T-cell (primary cell): ENCODE data around the gene DNAH10. TPM values are rescaled to one million over a fixed set of nuclear protein-coding genes. Genes with fewer than 3 reads are reported as not detected.

Experiments used
- ATAC-seq, 4 experiments: fragments of 200-7000 bp in 3 of 4; fragments of 150-1000 bp in 1 of 4; cut with Tn5 transposase; replicated peaks in 1 of 4; 1 replicate in 3 of 4; 2 replicates in 1 of 4; pipeline ENCODE4 v1.10.0; 2021; ENCODE audit warnings: moderate library complexity in 3 of 4, mild to moderate bottlenecking in 2 of 4, moderate number of reproducible peaks in 1 of 4
- CTCF ChIA-PET, 2 donors: fragments of 300-600 bp; sonication (Branson Sonifier 250); formaldehyde crosslinking; loops; one replicate each; lab custom pipeline; 2022; ENCODE audit warnings: antibody characterized with exemption in 2 of 2; lab: Charles Lee
- POLR2A ChIA-PET, 2 donors: fragments of 300-600 bp; sonication (Branson Sonifier 250); formaldehyde crosslinking; loops; one replicate each; lab custom pipeline; 2022; ENCODE audit warnings: antibody characterized with exemption in 2 of 2; lab: Charles Lee
- DNase-seq, 35 experiments: peaks; one replicate each; pipeline versions ENCODE4 v3.0.0 to v3.0.0-alpha.2; 2013 to 2023
- H3K27ac ChIP-seq: one replicate; pipeline ENCODE4 v1.5.1; 2013; ENCODE audit warnings: low read length
- H3K27me3 ChIP-seq, 2 experiments: replicated peaks in 1 of 2; 1 replicate in 1 of 2; 2 replicates in 1 of 2; pipeline versions ENCODE4 v1.6.1 to v1.7.0; 2013; ENCODE audit warnings: low read length in 1 of 2, mixed read lengths in 1 of 2; ENCODE audit not compliant: control insufficient read depth in 2 of 2, insufficient read depth in 2 of 2; ENCODE audit errors: extremely low read depth in 1 of 2
- H3K36me3 ChIP-seq, 2 donors: 1 replicate in 1 of 2; 2 replicates in 1 of 2; pipeline versions ENCODE4 v1.6.1 to v1.7.0; 2013; ENCODE audit warnings: low read length in 1 of 2; ENCODE audit not compliant: control insufficient read depth in 2 of 2, insufficient read depth in 1 of 2; ENCODE audit errors: extremely low read depth in 1 of 2
- H3K4me1 ChIP-seq, 2 experiments: 1 replicate in 1 of 2; 2 replicates in 1 of 2; pipeline versions ENCODE4 v1.6.1 to v1.7.0; 2013; ENCODE audit warnings: low read length in 2 of 2, mixed read lengths in 1 of 2; ENCODE audit not compliant: insufficient read depth in 2 of 2, control insufficient read depth in 1 of 2; ENCODE audit errors: extremely low read depth in 1 of 2
- H3K4me3 ChIP-seq, 2 donors: 1 replicate in 1 of 2; 2 replicates in 1 of 2; pipeline versions ENCODE4 v1.5.1 to v1.7.0; 2013; ENCODE audit warnings: mild to moderate bottlenecking in 2 of 2, low read length in 1 of 2, moderate library complexity in 1 of 2; ENCODE audit not compliant: control insufficient read depth in 1 of 2; ENCODE audit errors: extremely low read depth in 1 of 2
- H3K9me3 ChIP-seq: 2 replicates; pipeline ENCODE4 v1.7.0; 2013
- H3K27ac Mint-ChIP-seq, 2 donors: one replicate each; pipeline ENCODE4 v1.8.0; 2020 to 2021; ENCODE audit warnings: mild to moderate bottlenecking in 2 of 2, mixed read lengths in 2 of 2
- H3K27me3 Mint-ChIP-seq, 2 donors: one replicate each; pipeline ENCODE4 v1.8.0; 2021 to 2022; ENCODE audit warnings: mixed read lengths in 2 of 2
- H3K36me3 Mint-ChIP-seq: one replicate; pipeline ENCODE4 v1.8.0; 2021; ENCODE audit warnings: mixed read lengths
- H3K4me1 Mint-ChIP-seq, 3 donors: one replicate each; pipeline ENCODE4 v1.8.0; 2020 to 2022; ENCODE audit warnings: mixed read lengths in 3 of 3, mild to moderate bottlenecking in 1 of 3
- H3K4me3 Mint-ChIP-seq, 3 donors: one replicate each; pipeline ENCODE4 v1.8.0; 2020 to 2022; ENCODE audit warnings: mild to moderate bottlenecking in 3 of 3, mixed read lengths in 3 of 3, moderate library complexity in 3 of 3
- H3K9me3 Mint-ChIP-seq, 3 donors: one replicate each; pipeline ENCODE4 v1.8.0; 2020 to 2022; ENCODE audit warnings: mixed read lengths in 3 of 3
- WGBS: methylation state at CpG from one replicate; pipeline ENCODE4 v1.1.5; 2013; ENCODE audit warnings: missing lambda C conversion rate; ENCODE audit not compliant: insufficient coverage; 5-methylcytosine and 5-hydroxymethylcytosine counted together
- total RNA-seq, 35 experiments: library from RNA in 6 of 35; stranded (reverse) in 6 of 35; fragments of 120-200 nt in 1 of 35; gene quantifications; one replicate each; pipeline versions ENCODE4 v1.2.1 to v1.2.4 and lab custom pipeline; 2013 to 2026

DNAH10 gene
- total RNA-seq, 5 donors from 2014 or later (not counting 1 experiment from before 2014, with no cell fraction given): 0.08 to 0.32 (median 0.19) TPM

- H3K36me3 ChIP-seq: peaks cover 0 to 4% of the 10 kb centered on the region in 2 donors
- ChIA-PET POLR2A (no interaction called here), CTCF (no interaction called here)
- Mint-ChIP-seq H3K4me3 (no peak overlapping the region), H3K9me3 (no peaks in the 10 kb centered on the region), H3K4me1 (peaks cover 16 to 37% (median 32%) of the 10 kb centered on the region in 3 donors), H3K36me3 (peaks cover 6% of the 10 kb centered on the region), H3K27ac (no peak overlapping the region), H3K27me3 (no peaks in the 10 kb centered on the region)
- no peaks in the 10 kb centered on the region for H3K9me3 ChIP-seq
- no peak for ATAC-seq
- peaks cover 5 to 6% of the 10 kb centered on the region in 2 experiments for H3K4me1 ChIP-seq
- no peaks in the 10 kb centered on the region for H3K27me3 ChIP-seq
- no peak overlapping the region for H3K4me3 ChIP-seq
- DNase-seq: no peak
- H3K27ac ChIP-seq: no peak overlapping the region
- WGBS: 89% methylated on average over 3 of the region's 8 CpGs
Measured at GRCh38 chr12:123967121-123967586, 205.1 kb downstream of the DNAH10 start.

- no peaks in the 10 kb centered on the region for H3K27me3 Mint-ChIP-seq
- H3K27ac ChIP-seq: peak overlapping the region; percentile 16
- H3K4me1 Mint-ChIP-seq: peaks cover 28 to 47% (median 39%) of the 10 kb centered on the region in 3 donors
- WGBS: 42% methylated on average over 6 of the region's 10 CpGs
- peaks cover 10 to 12% of the 10 kb centered on the region in 2 experiments for H3K4me1 ChIP-seq
- H3K9me3 ChIP-seq: no peaks in the 10 kb centered on the region
- H3K36me3 ChIP-seq: peaks cover 0 to 4% of the 10 kb centered on the region in 2 donors
- peak overlapping the region; percentile 60 to 76 for H3K4me3 ChIP-seq
- H3K36me3 Mint-ChIP-seq: peaks cover 6% of the 10 kb centered on the region
- H3K4me3 Mint-ChIP-seq: peak overlapping the region; percentile 88 to 93 (median 91)
- POLR2A ChIA-PET: interaction anchor here (0.6 to 0.7 kb wide), 2 partner anchors 10 to 170 kb away, joined by 3 read pairs; no protein-coding TSS in a partner anchor
- no peaks in the 10 kb centered on the region for H3K27me3 ChIP-seq
- DNase-seq (no peak), ATAC-seq (no peak)
- no peaks in the 10 kb centered on the region for H3K9me3 Mint-ChIP-seq
- H3K27ac Mint-ChIP-seq: peak overlapping the region; percentile 79 to 95
- CTCF ChIA-PET: interaction anchor here (0.7 to 1.0 kb wide), 3 partner anchors 8 to 66 kb away, joined by 3 to 4 read pairs (median 4); no protein-coding TSS in a partner anchor
Measured at GRCh38 chr12:123971449-123971769, 209.3 kb downstream of the DNAH10 start.

- Mint-ChIP-seq H3K27ac (peak overlapping the region; percentile 79 to 95), H3K27me3 (no peaks in the 10 kb centered on the region), H3K9me3 (no peaks in the 10 kb centered on the region), H3K4me1 (peaks cover 30 to 47% (median 39%) of the 10 kb centered on the region in 3 donors), H3K36me3 (peaks cover 7% of the 10 kb centered on the region), H3K4me3 (peak overlapping the region; percentile 88 to 93 (median 91))
- Histone ChIP-seq H3K36me3 (peaks cover 0 to 4% of the 10 kb centered on the region in 2 donors), H3K27ac (peak overlapping the region; percentile 16), H3K9me3 (no peaks in the 10 kb centered on the region), H3K4me3 (peak overlapping the region; percentile 60 to 76), H3K4me1 (peaks cover 10 to 12% of the 10 kb centered on the region in 2 experiments), H3K27me3 (no peaks in the 10 kb centered on the region)
- under 1% methylated on average over 44 of the region's 55 CpGs for WGBS
- ChIA-PET CTCF (interaction anchor here (0.7 to 1.0 kb wide), 4 partner anchors 9 to 67 kb away, joined by 3 to 4 read pairs (median 4); no protein-coding TSS in a partner anchor), POLR2A (interaction anchor here (0.6 to 0.7 kb wide), 2 partner anchors 10 to 171 kb away, joined by 3 read pairs; no protein-coding TSS in a partner anchor)
- DNase-seq (peak in 32 of 35 experiments; percentile 4 to 59 (median 14)), ATAC-seq (peak in 3 of 4 experiments; percentile 0 to 23 (median 6))
Measured at GRCh38 chr12:123971770-123972456, 209.8 kb downstream of the DNAH10 start.

- Histone ChIP-seq H3K36me3 (peaks cover 0 to 4% of the 10 kb centered on the region in 2 donors), H3K27ac (peak within 1 kb of the TSS; percentile 16), H3K27me3 (no peaks in the 10 kb centered on the region), H3K4me3 (peak within 1 kb of the TSS; percentile 60 to 76), H3K4me1 (peaks cover 10 to 12% of the 10 kb centered on the region in 2 experiments), H3K9me3 (no peaks in the 10 kb centered on the region)
- ChIA-PET POLR2A (interaction anchor here in 1 of 2 donors (0.6 kb wide), 1 partner anchor 935 kb away, joined by 3 read pairs; no protein-coding TSS in a partner anchor), CTCF (interaction anchor here in 1 of 2 donors (0.6 to 0.7 kb wide), 3 partner anchors 67 to 744 kb away, joined by 3 to 4 read pairs (median 3); no protein-coding TSS in a partner anchor)
- H3K27ac Mint-ChIP-seq: peak within 1 kb of the TSS; percentile 79 to 95
- H3K4me1 Mint-ChIP-seq: peaks cover 30 to 45% (median 33%) of the 10 kb centered on the region in 3 donors
- peak within 1 kb of the TSS; percentile 92 to 93 (median 93) for H3K4me3 Mint-ChIP-seq
- DNase-seq (peak; percentile 84 to 98 (median 90)), ATAC-seq (peak; percentile 82 to 86 (median 82))
- WGBS: under 1% methylated on average over 76 of the region's 138 CpGs
- no peaks in the 10 kb centered on the region for H3K27me3 Mint-ChIP-seq
- H3K9me3 Mint-ChIP-seq: no peaks in the 10 kb centered on the region
- peaks cover 10% of the 10 kb centered on the region for H3K36me3 Mint-ChIP-seq
Measured at GRCh38 chr12:123972457-123973401, 210.6 kb downstream of the DNAH10 start, which contains the start of the genes CCDC92 and ZNF664. CCDC92 (minus strand) TSS chr12:123972831; CDS start chr12:123944305, 28,526 bp downstream. ZNF664 (plus strand) TSS chr12:123973215; CDS start chr12:124012145, 38,930 bp downstream.

- Histone ChIP-seq H3K9me3 (no peaks in the 10 kb centered on the region), H3K4me1 (peaks cover 10 to 12% of the 10 kb centered on the region in 2 experiments), H3K4me3 (peak overlapping the region; percentile 49 to 62), H3K36me3 (peaks cover 0 to 4% of the 10 kb centered on the region in 2 donors), H3K27ac (no peak overlapping the region), H3K27me3 (no peaks in the 10 kb centered on the region)
- ChIA-PET CTCF (interaction anchor here in 1 of 2 donors (0.8 kb wide), 1 partner anchor 11 kb away, joined by 3 read pairs; no protein-coding TSS in a partner anchor), POLR2A (no interaction called here)
- Mint-ChIP-seq H3K4me1 (peaks cover 30 to 42% (median 33%) of the 10 kb centered on the region in 3 donors), H3K36me3 (peaks cover 10% of the 10 kb centered on the region), H3K27me3 (no peaks in the 10 kb centered on the region), H3K4me3 (peak overlapping the region; percentile 86 to 93 (median 92)), H3K9me3 (no peaks in the 10 kb centered on the region), H3K27ac (peak overlapping the region; percentile 58 to 78)
- 3% methylated on average over 67 of the region's 69 CpGs for WGBS
- DNase-seq: peak in 20 of 35 experiments; percentile 3 to 40 (median 10)
- ATAC-seq: peak in 1 of 4 experiments; percentile 4
Measured at GRCh38 chr12:123973552-123974341, 211.6 kb downstream of the DNAH10 start.
